HG02623 (cell line): ENCODE measurements around the gene CYP2A13.
"Not testable (repeated sequence)": the region's sequence is repeated elsewhere in the genome, so short reads cannot be mapped to it uniquely, and the experiment has no call there.

ENCODE experiments used
- ATAC-seq: cut with Tn5 transposase; IDR thresholded peaks from one replicate; pipeline ENCODE4 v1.9.1; 2021; ENCODE audit warnings: moderate library complexity; ENCODE audit not compliant: unreplicated experiment

The CYP2A13 gene

GRCh38 chr19:41116261-41116660 lies 28.0 kb downstream of the CYP2A13 start:
- ATAC-seq = no peak

GRCh38 chr19:41120929-41121911 lies 33.0 kb downstream of the CYP2A13 start:
- not testable (repeated sequence) for ATAC-seq

GRCh38 chr19:41122846-41123245 lies 34.6 kb downstream of the CYP2A13 start:
- not testable (repeated sequence) for ATAC-seq

GRCh38 chr19:41123716-41124294 lies 35.6 kb downstream of the CYP2A13 start:
- no peak for ATAC-seq

- not testable (repeated sequence) for ATAC-seq
These were observed 38.5 kb downstream of the CYP2A13 start for GRCh38 chr19:41126765-41127203.

- not testable (repeated sequence) for ATAC-seq
These were observed 39.1 kb downstream of the CYP2A13 start for GRCh38 chr19:41127362-41127761.

- not testable (repeated sequence) for ATAC-seq
These were observed 39.6 kb downstream of the CYP2A13 start for GRCh38 chr19:41127801-41128300.

- no peak for ATAC-seq
These were observed 40.4 kb downstream of the CYP2A13 start for GRCh38 chr19:41128692-41129091.

- ATAC-seq = no peak
These were observed 42.9 kb downstream of the CYP2A13 start for GRCh38 chr19:41131186-41131585.

- no peak for ATAC-seq
These were observed 45.0 kb downstream of the CYP2A13 start for GRCh38 chr19:41133260-41133659.

GRCh38 chr19:41134616-41135015 lies 46.4 kb downstream of the CYP2A13 start:
- no peak for ATAC-seq

- not testable (repeated sequence) for ATAC-seq
These were observed 47.4 kb downstream of the CYP2A13 start for GRCh38 chr19:41135390-41136384.

GRCh38 chr19:41136636-41137455 lies 48.6 kb downstream of the CYP2A13 start:
- ATAC-seq = no peak

- ATAC-seq = no peak
These were observed 56.2 kb downstream of the CYP2A13 start for GRCh38 chr19:41144403-41144802.
